Measurements from ENCODE around the gene SBK2. TPM values are rescaled to one million over a fixed set of nuclear protein-coding genes. Genes with fewer than 3 reads are reported as not detected.
A peak's percentile ranks its signal among the peaks of the same experiment; 100 is the strongest.

Gene SBK2
- total and polyA plus RNA-seq, 9 of the 15 experiments (the other 6 are each of a cell fraction or from before 2014, with no cell fraction given), result not detected

GRCh38 chr19:55580628-55581144 lies 43.8 kb upstream of the SBK2 start, which contains the start of gene ZNF579 (continued):
- TF ChIP-seq, protein P1, sequence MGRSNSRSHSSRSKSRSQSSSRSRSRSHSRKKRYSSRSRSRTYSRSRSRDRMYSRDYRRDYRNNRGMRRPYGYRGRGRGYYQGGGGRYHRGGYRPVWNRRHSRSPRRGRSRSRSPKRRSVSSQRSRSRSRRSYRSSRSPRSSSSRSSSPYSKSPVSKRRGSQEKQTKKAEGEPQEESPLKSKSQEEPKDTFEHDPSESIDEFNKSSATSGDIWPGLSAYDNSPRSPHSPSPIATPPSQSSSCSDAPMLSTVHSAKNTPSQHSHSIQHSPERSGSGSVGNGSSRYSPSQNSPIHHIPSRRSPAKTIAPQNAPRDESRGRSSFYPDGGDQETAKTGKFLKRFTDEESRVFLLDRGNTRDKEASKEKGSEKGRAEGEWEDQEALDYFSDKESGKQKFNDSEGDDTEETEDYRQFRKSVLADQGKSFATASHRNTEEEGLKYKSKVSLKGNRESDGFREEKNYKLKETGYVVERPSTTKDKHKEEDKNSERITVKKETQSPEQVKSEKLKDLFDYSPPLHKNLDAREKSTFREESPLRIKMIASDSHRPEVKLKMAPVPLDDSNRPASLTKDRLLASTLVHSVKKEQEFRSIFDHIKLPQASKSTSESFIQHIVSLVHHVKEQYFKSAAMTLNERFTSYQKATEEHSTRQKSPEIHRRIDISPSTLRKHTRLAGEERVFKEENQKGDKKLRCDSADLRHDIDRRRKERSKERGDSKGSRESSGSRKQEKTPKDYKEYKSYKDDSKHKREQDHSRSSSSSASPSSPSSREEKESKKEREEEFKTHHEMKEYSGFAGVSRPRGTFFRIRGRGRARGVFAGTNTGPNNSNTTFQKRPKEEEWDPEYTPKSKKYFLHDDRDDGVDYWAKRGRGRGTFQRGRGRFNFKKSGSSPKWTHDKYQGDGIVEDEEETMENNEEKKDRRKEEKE (IDR thresholded peaks at IDR 0.05; ENCODE audit: borderline replicate concordance in 1 of 2, control insufficient read depth in 1 of 2, low read depth in 2 of 2, low read length in 1 of 2), result peak in 1 of 2 experiments; percentile 92; a peak in 2 of 4 replicates
- TF ChIP-seq NCOA4 (IDR thresholded peaks at IDR 0.05; ENCODE audit: partially characterized antibody) (no peak), CBX2 (IDR thresholded peaks at IDR 0.05; ENCODE audit: insufficient read depth, low read length, poor library complexity, severe bottlenecking) (no peak), NFRKB (IDR thresholded peaks at IDR 0.05; ENCODE audit: low read depth) (no peak), PCBP1 (IDR thresholded peaks at IDR 0.05; ENCODE audit: low read depth, low read length, poor library complexity, severe bottlenecking) (no peak), RB1 (IDR thresholded peaks at IDR 0.05; ENCODE audit: low read depth) (peak; percentile 74; the same call in 1 of the 2 replicates), KDM2B (CRISPR knock-in tag; IDR thresholded peaks at IDR 0.05) (no peak), EWSR1 (IDR thresholded peaks at IDR 0.05; ENCODE audit: borderline replicate concordance, low read depth, partially characterized antibody) (no peak), HMG20A (CRISPR knock-in tag; conservative IDR thresholded peaks at IDR 0.05) (no peak), MCM2 (IDR thresholded peaks at IDR 0.05; ENCODE audit: low read depth) (no peak), U2AF2 (optimal IDR thresholded peaks at IDR 0.05; ENCODE audit: low read depth, low read length) (no peak), RNF219 (CRISPR knock-in tag; IDR thresholded peaks at IDR 0.05) (no peak), PHTF2 (CRISPR knock-in tag; IDR thresholded peaks at IDR 0.05) (no peak), HDAC1 (IDR thresholded peaks at IDR 0.05) (no peak), SAFB2 (IDR thresholded peaks at IDR 0.05; ENCODE audit: borderline replicate concordance, low read depth, low read length, severe bottlenecking) (no peak), ZNF121 (CRISPR knock-in tag; conservative IDR thresholded peaks at IDR 0.05) (no peak), BRCA1 (IDR thresholded peaks at IDR 0.05) (no peak), BRCA1 (CRISPR knock-in tag; IDR thresholded peaks at IDR 0.05) (no peak), ZBTB7A (IDR thresholded peaks at IDR 0.05; ENCODE audit: borderline replicate concordance, control insufficient read depth, low read depth, low read length) (peak; percentile 73), GABPB1 (CRISPR knock-in tag; IDR thresholded peaks at IDR 0.05) (peak; percentile 96), ZNF77 (CRISPR knock-in tag; IDR thresholded peaks at IDR 0.05) (no peak), ZNF174 (CRISPR knock-in tag; IDR thresholded peaks at IDR 0.05) (no peak), BMI1 (IDR thresholded peaks at IDR 0.05; ENCODE audit: low read length) (no peak), TFAM (CRISPR knock-in tag; conservative IDR thresholded peaks at IDR 0.05) (no peak)
- TF ChIP-seq, protein P2, sequence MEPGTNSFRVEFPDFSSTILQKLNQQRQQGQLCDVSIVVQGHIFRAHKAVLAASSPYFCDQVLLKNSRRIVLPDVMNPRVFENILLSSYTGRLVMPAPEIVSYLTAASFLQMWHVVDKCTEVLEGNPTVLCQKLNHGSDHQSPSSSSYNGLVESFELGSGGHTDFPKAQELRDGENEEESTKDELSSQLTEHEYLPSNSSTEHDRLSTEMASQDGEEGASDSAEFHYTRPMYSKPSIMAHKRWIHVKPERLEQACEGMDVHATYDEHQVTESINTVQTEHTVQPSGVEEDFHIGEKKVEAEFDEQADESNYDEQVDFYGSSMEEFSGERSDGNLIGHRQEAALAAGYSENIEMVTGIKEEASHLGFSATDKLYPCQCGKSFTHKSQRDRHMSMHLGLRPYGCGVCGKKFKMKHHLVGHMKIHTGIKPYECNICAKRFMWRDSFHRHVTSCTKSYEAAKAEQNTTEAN (CRISPR knock-in tag; IDR thresholded peaks at IDR 0.05), result no peak
